HCT116 (cell line): ENCODE results near the gene BPIFB4. TPM values are rescaled to one million over a fixed set of nuclear protein-coding genes. Genes with fewer than 3 reads are reported as not detected.

ENCODE experiments used
- ATAC-seq: fragments of 200-7000 bp; cut with Tn5 transposase; 2 replicates; pipeline ENCODE4 v1.9.1; 2020; ENCODE audit warnings: mild to moderate bottlenecking, moderate library complexity
- BruUV-seq: library from RNA; stranded (reverse); fragments of 400-500 nt; replicated peaks from 2 replicates; lab custom pipeline; 2021; lab: Mats Ljungman, UMichigan
- CTCF ChIA-PET: fragments of 300-600 bp; sonication (Branson Sonifier 250); formaldehyde crosslinking; loops from one replicate; lab custom pipeline; 2021; ENCODE audit warnings: antibody characterized with exemption; lab: Charles Lee
- POLR2A ChIA-PET: fragments of 300-600, 350-600 bp; sonication (Branson Sonifier 250); formaldehyde crosslinking; loops from one replicate; lab custom pipeline; 2021; ENCODE audit warnings: antibody characterized with exemption; lab: Charles Lee
- RAD21 ChIA-PET, 2 experiments: fragments of 300-600 bp; sonication (Branson Sonifier 250); formaldehyde crosslinking; loops; one replicate each; lab custom pipeline; 2023; ENCODE audit warnings: low total read pairs in 2 of 2; ENCODE audit not compliant: uncharacterized antibody in 2 of 2, unreplicated experiment in 2 of 2, low non-redundant PET in 1 of 2; lab: Charles Lee
- DNase-seq: peaks from one replicate; pipeline ENCODE4 v3.0.0-alpha.2; 2010; ENCODE audit warnings: low read depth, low spot score
- H2AFZ ChIP-seq: fragments of 200-600 bp; shearing (Covaris generic), sonication (generic); 2 replicates; pipeline ENCODE4 v1.6.1; 2017; ENCODE audit warnings: low read depth, mixed run types, mixed read lengths, antibody characterized with exemption, low read length; ENCODE audit not compliant: poor library complexity, severe bottlenecking
- H3K27ac ChIP-seq: 2 replicates; pipeline ENCODE4 v1.5.1; 2012; ENCODE audit warnings: low read depth, low read length
- H3K27me3 ChIP-seq: fragments of 200-600 bp; sonication (generic); 2 replicates; pipeline ENCODE4 v1.6.1; 2016; ENCODE audit warnings: mixed run types, low read length, mixed read lengths; ENCODE audit not compliant: insufficient read depth
- H3K36me3 ChIP-seq, 2 experiments: fragments of 200-500 bp in 1 of 2; fragments of 200-600 bp in 1 of 2; sonication (Bioruptor generic) in 1 of 2; sonication (generic) in 1 of 2; 2 replicates each; pipeline versions ENCODE4 v1.5.1 to v1.6.1; 2014 to 2016; ENCODE audit warnings: low read length in 2 of 2, inconsistent platforms in 1 of 2, mixed read lengths in 1 of 2, mixed run types in 1 of 2; ENCODE audit not compliant: insufficient read depth in 2 of 2, control insufficient read depth in 1 of 2
- H3K4me1 ChIP-seq, 2 experiments: fragments of 200-600 bp in 1 of 2; sonication (generic) in 1 of 2; 2 replicates each; pipeline versions ENCODE4 v1.5.1 to v1.6.1; 2012 to 2017; ENCODE audit warnings: low read length in 2 of 2, inconsistent platforms in 1 of 2, mild to moderate bottlenecking in 1 of 2, mixed read lengths in 1 of 2, mixed run types in 1 of 2, moderate library complexity in 1 of 2; ENCODE audit not compliant: insufficient read depth in 2 of 2, control insufficient read depth in 1 of 2
- H3K4me2 ChIP-seq: fragments of 200-600 bp; sonication (generic); 2 replicates; pipeline ENCODE4 v1.6.1; 2017; ENCODE audit warnings: mixed run types, low read length, mixed read lengths
- H3K4me3 ChIP-seq, 2 experiments: fragments of 200-600 bp in 1 of 2; sonication (generic) in 1 of 2; replicated peaks in 1 of 2; 2 replicates each; pipeline ENCODE4 v1.5.1; 2011 to 2016; ENCODE audit warnings: low read length in 2 of 2, control low read depth in 1 of 2, low read depth in 1 of 2, mild to moderate bottlenecking in 1 of 2, mixed read lengths in 1 of 2, mixed run types in 1 of 2
- H3K79me2 ChIP-seq: fragments of 200-600 bp; sonication (generic); 2 replicates; pipeline ENCODE4 v1.6.1; 2017; ENCODE audit warnings: mild to moderate bottlenecking, mixed run types, low read length, moderate library complexity, mixed read lengths; ENCODE audit not compliant: insufficient read depth
- H3K9ac ChIP-seq: fragments of 200-600 bp; sonication (generic); 2 replicates; pipeline ENCODE4 v1.6.1; 2016; ENCODE audit warnings: low read length, mixed read lengths
- H3K9me2 ChIP-seq: fragments of 200-600 bp; sonication (generic), shearing (Covaris generic); 2 replicates; pipeline ENCODE4 v1.6.1; 2017; ENCODE audit warnings: mixed run types, mild to moderate bottlenecking, moderate library complexity; ENCODE audit not compliant: insufficient read depth
- H3K9me3 ChIP-seq, 2 experiments: fragments of 200-500 bp in 1 of 2; fragments of 200-600 bp in 1 of 2; sonication (Bioruptor generic) in 1 of 2; sonication (generic) in 1 of 2; 2 replicates each; pipeline ENCODE4 v1.6.1; 2014 to 2017; ENCODE audit warnings: low read length in 2 of 2, mixed read lengths in 2 of 2, inconsistent platforms in 1 of 2, low read depth in 1 of 2, mild to moderate bottlenecking in 1 of 2, mixed run types in 1 of 2, moderate library complexity in 1 of 2; ENCODE audit not compliant: control insufficient read depth in 1 of 2, insufficient read depth in 1 of 2
- H4K20me1 ChIP-seq: fragments of 200-600 bp; sonication (generic), shearing (Covaris generic); 2 replicates; pipeline ENCODE4 v1.6.1; 2017; ENCODE audit warnings: mixed run types, mild to moderate bottlenecking, moderate library complexity; ENCODE audit not compliant: insufficient read depth
- ATF3 ChIP-seq: IDR thresholded peaks from 2 replicates; pipeline ENCODE4 v1.6.1; 2012
- CBX3 ChIP-seq: IDR thresholded peaks from 2 replicates; pipeline ENCODE4 v1.6.1; 2012; ENCODE audit warnings: low read depth
- CEBPB ChIP-seq: IDR thresholded peaks from 2 replicates; pipeline ENCODE4 v1.6.1; 2012; ENCODE audit warnings: low read depth
- CTCF ChIP-seq, 3 experiments: fragments of 200-600 bp in 1 of 3; sonication (generic) in 1 of 3; IDR thresholded peaks in 2 of 3; conservative IDR thresholded peaks in 1 of 3; 2 replicates each; pipeline ENCODE4 v1.5.1; 2012 to 2017; ENCODE audit warnings: low read depth in 2 of 3, low read length in 2 of 3, antibody characterized with exemption in 1 of 3, borderline replicate concordance in 1 of 3, control low read depth in 1 of 3, mild to moderate bottlenecking in 1 of 3, mixed read lengths in 1 of 3, mixed run types in 1 of 3, moderate library complexity in 1 of 3; ENCODE audit not compliant: insufficient read depth in 1 of 3
- EGR1 ChIP-seq: IDR thresholded peaks from 2 replicates; pipeline ENCODE4 v1.6.1; 2012; ENCODE audit warnings: low read depth
- ELF1 ChIP-seq: IDR thresholded peaks from 2 replicates; pipeline ENCODE4 v1.6.1; 2012; ENCODE audit warnings: low read depth, borderline replicate concordance
- EZH2 ChIP-seq: fragments of 200-600 bp; sonication (generic); IDR thresholded peaks from 2 replicates; pipeline ENCODE4 v1.6.1; 2017; ENCODE audit warnings: antibody characterized with exemption, mixed run types
- EZH2phosphoT487 ChIP-seq: fragments of 200-600 bp; IDR thresholded peaks from 2 replicates; pipeline ENCODE4 v1.6.1; 2018; ENCODE audit warnings: antibody characterized with exemption, borderline replicate concordance
- FOSL1 ChIP-seq: IDR thresholded peaks from 2 replicates; pipeline ENCODE4 v1.6.1; 2012; ENCODE audit warnings: low read depth
- JUND ChIP-seq: IDR thresholded peaks from 2 replicates; pipeline ENCODE4 v1.6.1; 2012
- MAX ChIP-seq: IDR thresholded peaks from 2 replicates; pipeline ENCODE4 v1.6.1; 2012
- POLR2A ChIP-seq: IDR thresholded peaks from 2 replicates; pipeline ENCODE4 v1.7.0; 2011; ENCODE audit warnings: borderline replicate concordance; ENCODE audit not compliant: insufficient read depth, insufficient read length; ENCODE audit errors: extremely low read depth
- POLR2AphosphoS5 ChIP-seq: IDR thresholded peaks from 2 replicates; pipeline ENCODE4 v1.6.1; 2011; ENCODE audit warnings: mild to moderate bottlenecking, low read depth, low read length, moderate library complexity
- REST ChIP-seq: IDR thresholded peaks from 2 replicates; pipeline ENCODE4 v1.6.1; 2012; ENCODE audit warnings: low read depth
- TCF7L2 ChIP-seq: IDR thresholded peaks from 2 replicates; pipeline ENCODE4 v1.7.0; 2011; ENCODE audit warnings: borderline replicate concordance, inconsistent platforms; ENCODE audit not compliant: insufficient read depth, insufficient read length; ENCODE audit errors: extremely low read depth
- YY1 ChIP-seq: IDR thresholded peaks from 2 replicates; pipeline ENCODE4 v1.6.1; 2011; ENCODE audit warnings: low read length, low read depth, moderate library complexity, mild to moderate bottlenecking; ENCODE audit not compliant: insufficient replicate concordance; ENCODE audit errors: extremely low read depth
- ZFX ChIP-seq: fragments of 450-650 bp; IDR thresholded peaks from 2 replicates; pipeline ENCODE4 v1.6.1; 2017
- intact Hi-C: fragments of 100-400 bp; cut with micrococcal nuclease; formaldehyde crosslinking; loops from 2 replicates; pipeline ENCODE4 v1.10.0; 2022
- total RNA-seq: library from RNA; stranded (reverse); gene quantifications from one replicate; pipeline ENCODE4 v1.2.1, GENCODE V29; 2021; ENCODE audit not compliant: unreplicated experiment

BPIFB4 gene
- total RNA-seq, 1 experiment from 2014 or later, result not detected

- no peak for TF ChIP-seq CTCF (IDR thresholded peaks at IDR 0.05 in 2 of 3, conservative IDR thresholded peaks at IDR 0.05 in 1 of 3; ENCODE audit: borderline replicate concordance in 1 of 3, insufficient read depth in 1 of 3, low read depth in 2 of 3, low read length in 2 of 3)
- no peak for TF ChIP-seq EZH2
- no peak for TF ChIP-seq ATF3
- no peak for TF ChIP-seq MAX
These were observed 5.3 kb downstream of the BPIFB4 start (continued) for GRCh38 chr20:33084722-33085121.

GRCh38 chr20:33086052-33086722 lies 6.7 kb downstream of the BPIFB4 start:
- intact Hi-C loops, result no loop called here
- H4K20me1 ChIP-seq, result no peaks in the 10 kb centered on the region
- CTCF ChIA-PET, result interaction anchor here (1.8 kb wide), 1 partner anchor 10 kb away, joined by 6 read pairs; no protein-coding TSS in a partner anchor
- no peak for TF ChIP-seq JUND
- no peak for TF ChIP-seq CBX3
- no peak for TF ChIP-seq MAX
- no peak for TF ChIP-seq ELF1
- TF ChIP-seq FOSL1, result no peak
- no peak for TF ChIP-seq EZH2phosphoT487
- no peak for TF ChIP-seq POLR2A
- TF ChIP-seq POLR2AphosphoS5, result no peak
- no peak for TF ChIP-seq YY1
- no peak for TF ChIP-seq TCF7L2
- no peak for TF ChIP-seq EGR1
- TF ChIP-seq EZH2, result no peak
- TF ChIP-seq CEBPB, result no peak
- TF ChIP-seq REST, result no peak
- no peak for TF ChIP-seq ZFX

More at GRCh38 chr20:33086052-33086722, 6.7 kb downstream of the BPIFB4 start:
- Histone ChIP-seq H3K4me3 (no peak overlapping the region), H3K4me1 (no peaks in the 10 kb centered on the region), H2AFZ (no peak overlapping the region), H3K79me2 (no peaks in the 10 kb centered on the region), H3K4me2 (no peak overlapping the region), H3K9me2 (no peaks in the 10 kb centered on the region), H3K36me3 (no peaks in the 10 kb centered on the region), H3K27ac (no peak overlapping the region), H3K9me3 (no peaks in the 10 kb centered on the region), H3K27me3 (peaks cover 4% of the 10 kb centered on the region; the same call in 1 of the 2 replicates), H3K9ac (no peak overlapping the region)
- RAD21 ChIA-PET, result no interaction called here
- DNase-seq, result no peak
- no peak for ATAC-seq
- POLR2A ChIA-PET, result interaction anchor here (1.0 kb wide), 1 partner anchor 10 kb away, joined by 3 read pairs; no protein-coding TSS in a partner anchor
- no TSS peak for BruUV-seq
